ENCODE measurements around the gene PTPRT.

GRCh38 chr20:43210901-43211300, 21.2 kb upstream of the PTPRT start:
- no peak for TF ChIP-seq CTCF (IDR thresholded peaks at IDR 0.05 in 2 of 3, conservative IDR thresholded peaks at IDR 0.05 in 1 of 3; ENCODE audit: borderline replicate concordance in 1 of 3, insufficient read depth in 1 of 3, low read depth in 2 of 3, low read length in 2 of 3)
- TF ChIP-seq POLR2A (IDR thresholded peaks at IDR 0.05; ENCODE audit: borderline replicate concordance, extremely low read depth, insufficient read depth, insufficient read length) = no peak
- TF ChIP-seq POLR2AphosphoS5 (IDR thresholded peaks at IDR 0.05; ENCODE audit: low read depth, low read length) = no peak
- no peak for TF ChIP-seq CEBPB (IDR thresholded peaks at IDR 0.05; ENCODE audit: low read depth)
- TF ChIP-seq EZH2 (IDR thresholded peaks at IDR 0.05) = no peak
- no peak for TF ChIP-seq SRF (IDR thresholded peaks at IDR 0.05; ENCODE audit: low read depth)
- no peak for TF ChIP-seq CBX3 (IDR thresholded peaks at IDR 0.05; ENCODE audit: low read depth)
- no peak for TF ChIP-seq ZNF274 (IDR thresholded peaks at IDR 0.05; ENCODE audit: low read depth, low read length)
- no peak for TF ChIP-seq REST (IDR thresholded peaks at IDR 0.05; ENCODE audit: low read depth)
- TF ChIP-seq ATF3 (IDR thresholded peaks at IDR 0.05) = no peak
- no peak for TF ChIP-seq EZH2phosphoT487 (IDR thresholded peaks at IDR 0.05; ENCODE audit: borderline replicate concordance)
- no peak for TF ChIP-seq JUND (IDR thresholded peaks at IDR 0.05)

Measured in HCT116 (cell line).